ENCODE data around the gene FAAP20.

The FAAP20 gene

DNA sequence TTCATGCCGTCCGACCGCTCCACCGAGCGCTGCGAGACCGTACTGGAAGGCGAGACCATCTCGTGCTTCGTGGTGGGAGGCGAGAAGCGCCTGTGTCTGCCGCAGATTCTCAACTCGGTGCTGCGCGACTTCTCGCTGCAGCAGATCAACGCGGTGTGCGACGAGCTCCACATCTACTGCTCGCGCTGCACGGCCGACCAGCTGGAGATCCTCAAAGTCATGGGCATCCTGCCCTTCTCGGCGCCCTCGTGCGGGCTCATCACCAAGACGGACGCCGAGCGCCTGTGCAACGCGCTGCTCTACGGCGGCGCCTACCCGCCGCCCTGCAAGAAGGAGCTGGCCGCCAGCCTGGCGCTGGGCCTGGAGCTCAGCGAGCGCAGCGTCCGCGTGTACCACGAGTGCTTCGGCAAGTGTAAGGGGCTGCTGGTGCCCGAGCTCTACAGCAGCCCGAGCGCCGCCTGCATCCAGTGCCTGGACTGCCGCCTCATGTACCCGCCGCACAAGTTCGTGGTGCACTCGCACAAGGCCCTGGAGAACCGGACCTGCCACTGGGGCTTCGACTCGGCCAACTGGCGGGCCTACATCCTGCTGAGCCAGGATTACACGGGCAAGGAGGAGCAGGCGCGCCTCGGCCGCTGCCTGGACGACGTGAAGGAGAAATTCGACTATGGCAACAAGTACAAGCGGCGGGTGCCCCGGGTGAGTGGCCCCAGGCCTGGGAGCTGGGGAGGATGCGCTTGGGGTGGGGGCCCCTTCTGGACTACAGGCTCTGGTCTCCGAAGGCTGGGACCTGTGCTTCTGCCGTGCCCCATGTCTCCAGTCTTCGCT, 34.7 kb upstream of the FAAP20 start:
- no peak for TF ChIP-seq CTCF (IDR thresholded peaks at IDR 0.05; ENCODE audit: extremely low read depth, missing control alignments)
- peak; percentile 72 for DNase-seq (ENCODE audit: low spot score)

DNA sequence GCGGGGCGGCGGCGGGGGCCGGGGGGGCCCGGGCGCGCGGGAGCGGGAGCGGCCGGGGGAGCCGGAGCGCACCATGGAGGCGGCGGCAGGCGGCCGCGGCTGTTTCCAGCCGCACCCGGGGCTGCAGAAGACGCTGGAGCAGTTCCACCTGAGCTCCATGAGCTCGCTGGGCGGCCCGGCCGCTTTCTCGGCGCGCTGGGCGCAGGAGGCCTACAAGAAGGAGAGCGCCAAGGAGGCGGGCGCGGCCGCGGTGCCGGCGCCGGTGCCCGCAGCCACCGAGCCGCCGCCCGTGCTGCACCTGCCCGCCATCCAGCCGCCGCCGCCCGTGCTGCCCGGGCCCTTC, 34.1 kb upstream of the FAAP20 start:
- peak; percentile 63 for DNase-seq (ENCODE audit: low spot score)
- TF ChIP-seq CTCF (IDR thresholded peaks at IDR 0.05; ENCODE audit: extremely low read depth, missing control alignments), result no peak

DNA sequence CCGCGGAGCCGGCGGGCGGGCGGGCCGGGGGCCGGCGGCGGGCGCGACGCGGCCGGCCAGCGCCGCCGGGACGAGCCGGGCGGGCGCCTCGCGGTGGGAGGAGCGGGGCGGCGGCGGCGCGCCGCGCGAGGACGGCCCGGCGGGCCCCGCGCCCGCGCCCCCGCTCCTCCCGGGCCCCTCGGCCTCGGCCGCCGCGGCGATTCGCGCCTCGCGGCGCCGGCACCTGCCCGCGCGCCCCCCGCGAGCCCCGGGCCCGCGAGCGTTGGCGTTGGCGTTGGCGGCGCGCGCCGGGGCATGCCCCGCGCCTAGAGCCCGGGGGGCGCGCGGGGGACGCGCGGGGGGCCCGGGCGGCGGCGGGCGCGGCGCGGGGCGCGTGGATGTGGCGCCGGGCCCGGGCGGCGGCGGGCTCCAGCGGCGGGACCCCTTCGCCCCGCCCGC, 33.6 kb upstream of the FAAP20 start, which contains the start of gene SKI:
Gene SKI, plus strand, starts transcription at position 163 of the 438 bp plus-strand sequence. CDS start 448 bp downstream, outside the sequence.
- TF ChIP-seq CTCF (IDR thresholded peaks at IDR 0.05; ENCODE audit: extremely low read depth, missing control alignments), result no peak
- no peak for DNase-seq (ENCODE audit: low spot score)

DNA sequence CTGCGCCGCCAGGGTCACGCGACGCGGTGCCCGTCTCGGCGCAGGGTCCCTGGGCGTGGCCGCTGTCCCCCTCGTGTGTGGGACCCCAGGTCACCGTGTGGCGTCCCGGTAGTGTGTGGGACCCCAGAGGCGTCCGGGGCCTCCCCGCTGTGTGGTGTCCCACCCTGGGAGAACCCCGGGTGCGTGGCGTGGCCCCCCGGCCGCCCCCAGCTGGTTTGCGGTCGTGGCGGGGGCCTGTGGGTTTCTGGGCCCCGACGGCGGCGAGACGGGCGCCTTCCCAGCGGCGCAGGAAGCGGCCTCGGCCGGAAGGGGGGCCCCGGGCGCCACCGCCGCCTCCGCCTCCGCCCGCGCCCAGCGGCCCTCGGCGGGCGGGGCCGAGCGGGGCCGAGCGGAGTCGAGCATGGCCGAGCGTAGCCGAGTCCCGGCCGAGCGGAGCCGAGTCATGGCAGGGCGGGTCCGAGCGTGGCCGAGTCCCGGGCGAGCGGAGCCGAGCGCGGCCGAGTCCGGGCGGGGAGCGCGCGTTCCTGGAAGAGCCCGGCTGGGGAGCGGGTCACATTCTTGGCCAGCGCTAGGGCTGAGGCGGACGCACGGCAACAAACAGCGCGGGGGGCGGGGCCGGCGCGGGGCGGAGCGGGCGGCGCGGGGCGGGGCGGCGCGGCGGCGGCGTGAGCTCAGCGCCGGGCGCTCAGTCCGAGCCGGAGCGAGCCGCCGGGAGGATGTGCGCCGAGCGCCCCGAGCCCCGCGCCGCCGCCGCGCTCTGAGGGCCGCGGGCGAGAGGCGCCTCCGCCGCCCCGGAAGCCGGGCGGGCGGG, 33.0 kb upstream of the FAAP20 start:
- peak; percentile 100 for DNase-seq (ENCODE audit: low spot score)
- TF ChIP-seq CTCF (IDR thresholded peaks at IDR 0.05; ENCODE audit: extremely low read depth, missing control alignments), result no peak

GRCh38 chr1:2226525-2227345, 32.2 kb upstream of the FAAP20 start:
- no peak for TF ChIP-seq CTCF (IDR thresholded peaks at IDR 0.05; ENCODE audit: extremely low read depth, missing control alignments)
- no peak for DNase-seq (ENCODE audit: low spot score)

- no peak for DNase-seq (ENCODE audit: low spot score)
Observed at GRCh38 chr1:2224631-2225428, 30.3 kb upstream of the FAAP20 start.

More at GRCh38 chr1:2224631-2225428, 30.3 kb upstream of the FAAP20 start:
- TF ChIP-seq CTCF (IDR thresholded peaks at IDR 0.05; ENCODE audit: extremely low read depth, missing control alignments), result no peak
